OCI-LY3 (cell line): ENCODE measurements around the gene LAP3.
A peak's percentile ranks its signal among the peaks of the same experiment; 100 is the strongest.

ENCODE experiments used
- H2AFZ ChIP-seq: fragments of 200-600, 300-600 bp; shearing (Covaris generic); 2 replicates; pipeline ENCODE4 v1.6.0; 2014; ENCODE audit warnings: antibody characterized with exemption, low read depth, low read length
- H3K27ac ChIP-seq: fragments of 200-600, 300-600 bp; sonication (generic); 2 replicates; pipeline ENCODE4 v1.5.1; 2014; ENCODE audit warnings: mild to moderate bottlenecking, low read length, moderate library complexity, mixed read lengths
- H3K27me3 ChIP-seq: fragments of 200-600, 300-600 bp; sonication (generic); 2 replicates; pipeline ENCODE4 v1.6.1; 2014; ENCODE audit warnings: low read depth, low read length, mixed read lengths
- H3K36me3 ChIP-seq: fragments of 200-600, 300-600 bp; sonication (generic); replicated peaks from 2 replicates; pipeline ENCODE3; 2014; ENCODE audit warnings: low read depth, low read length, mixed read lengths
- H3K4me1 ChIP-seq: fragments of 300-600, 200-600 bp; sonication (generic); 2 replicates; pipeline ENCODE4 v1.6.1; 2014; ENCODE audit warnings: low read length, mixed read lengths
- H3K4me2 ChIP-seq: fragments of 200-600, 300-600 bp; sonication (generic); 2 replicates; pipeline ENCODE4 v1.6.1; 2014; ENCODE audit warnings: low read length, mixed read lengths
- H3K4me3 ChIP-seq: fragments of 300-600, 200-600 bp; sonication (generic); 2 replicates; pipeline ENCODE4 v1.5.1; 2014; ENCODE audit warnings: antibody characterized with exemption, mild to moderate bottlenecking, low read length, moderate library complexity
- H3K79me2 ChIP-seq: fragments of 300-600, 200-600 bp; shearing (Covaris generic); 2 replicates; pipeline ENCODE4 v1.6.1; 2014; ENCODE audit warnings: mild to moderate bottlenecking, low read length, mixed read lengths
- H3K9ac ChIP-seq: fragments of 300-600, 200-600 bp; shearing (Covaris generic); 2 replicates; pipeline ENCODE4 v1.6.0; 2014; ENCODE audit warnings: mild to moderate bottlenecking, low read length, moderate library complexity
- H3K9me3 ChIP-seq: fragments of 200-600, 300-600 bp; shearing (Covaris generic); 2 replicates; pipeline ENCODE4 v1.6.1; 2014; ENCODE audit warnings: low read length, mixed read lengths; ENCODE audit not compliant: insufficient read depth
- H4K20me1 ChIP-seq: fragments of 200-600, 300-600 bp; sonication (generic); 2 replicates; pipeline ENCODE4 v1.6.1; 2016; ENCODE audit warnings: low read length, mixed read lengths; ENCODE audit not compliant: insufficient read depth
- EZH2phosphoT487 ChIP-seq: fragments of 200-600 bp; shearing (Covaris generic); IDR thresholded peaks from 2 replicates; pipeline ENCODE4 v1.6.1; 2018; ENCODE audit warnings: antibody characterized with exemption, mixed run types, low read depth
- TF ChIP-seq, protein P1 (sequence below): fragments of 200-600, 300-600 bp; sonication (generic); IDR thresholded peaks from 2 replicates; pipeline ENCODE4 v1.5.1; 2014; ENCODE audit warnings: antibody characterized with exemption, low read length, low read depth

The LAP3 gene

DNA sequence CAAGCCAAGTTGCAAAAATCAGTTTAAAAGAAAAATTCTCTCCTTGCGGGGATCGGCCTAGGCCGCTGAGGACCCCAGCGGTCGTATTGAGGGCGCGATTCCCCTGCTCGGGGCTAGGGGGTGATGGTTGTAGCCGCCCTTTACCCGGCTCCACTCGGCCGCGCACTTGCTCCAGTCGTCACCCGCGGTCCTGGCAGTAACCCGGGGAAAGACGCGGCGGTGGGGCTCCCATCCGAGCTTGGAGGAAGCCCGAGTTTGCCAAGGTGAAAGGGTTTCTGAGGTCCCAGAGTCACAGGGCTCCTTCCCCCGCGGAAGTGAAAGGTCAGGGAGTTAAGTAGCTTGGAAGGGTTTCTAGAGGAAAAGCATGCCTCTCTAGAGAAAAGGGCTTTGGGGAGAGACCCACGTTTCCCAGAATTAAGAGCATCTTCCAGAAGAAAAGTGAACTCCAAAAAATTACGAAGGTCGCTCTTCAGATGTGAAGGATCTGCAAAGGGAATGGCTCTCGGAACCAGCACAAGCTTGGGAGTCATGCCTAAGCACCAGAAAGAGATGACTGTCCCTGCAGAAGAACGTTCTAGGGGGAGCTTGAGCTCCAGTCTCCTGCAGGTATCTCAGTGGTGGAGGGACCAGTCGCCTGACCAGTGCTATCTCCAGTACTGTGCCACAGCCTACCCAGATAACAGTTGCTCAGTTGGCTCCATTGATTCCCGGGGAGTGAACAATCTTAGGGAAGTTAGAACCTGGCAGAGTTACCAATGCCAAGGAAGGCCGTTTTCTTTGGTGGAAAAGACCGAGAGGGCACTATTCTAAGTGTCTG is 875 bp downstream of the LAP3 start:
- H3K4me2 ChIP-seq: peak overlapping the region; percentile 99
- peak overlapping the region; percentile 90 for H3K4me3 ChIP-seq
- H3K9ac ChIP-seq: peak overlapping the region; percentile 88
- H3K27me3 ChIP-seq: no peaks in the 10 kb centered on the region
- no peaks in the 10 kb centered on the region for H3K9me3 ChIP-seq
- H2AFZ ChIP-seq: peak overlapping the region; percentile 33; the same call in 1 of the 2 replicates
- peaks cover 9% of the 10 kb centered on the region for H3K4me1 ChIP-seq
- H3K36me3 ChIP-seq: peaks cover 18% of the 10 kb centered on the region
- peak overlapping the region; percentile 58 for H3K27ac ChIP-seq
- H4K20me1 ChIP-seq: 0 out of 2 replicates have a peak, but pooled peaks cover 4% of the 10 kb centered on the region
- H3K79me2 ChIP-seq: peaks cover 23% of the 10 kb centered on the region
- TF ChIP-seq, protein P1, sequence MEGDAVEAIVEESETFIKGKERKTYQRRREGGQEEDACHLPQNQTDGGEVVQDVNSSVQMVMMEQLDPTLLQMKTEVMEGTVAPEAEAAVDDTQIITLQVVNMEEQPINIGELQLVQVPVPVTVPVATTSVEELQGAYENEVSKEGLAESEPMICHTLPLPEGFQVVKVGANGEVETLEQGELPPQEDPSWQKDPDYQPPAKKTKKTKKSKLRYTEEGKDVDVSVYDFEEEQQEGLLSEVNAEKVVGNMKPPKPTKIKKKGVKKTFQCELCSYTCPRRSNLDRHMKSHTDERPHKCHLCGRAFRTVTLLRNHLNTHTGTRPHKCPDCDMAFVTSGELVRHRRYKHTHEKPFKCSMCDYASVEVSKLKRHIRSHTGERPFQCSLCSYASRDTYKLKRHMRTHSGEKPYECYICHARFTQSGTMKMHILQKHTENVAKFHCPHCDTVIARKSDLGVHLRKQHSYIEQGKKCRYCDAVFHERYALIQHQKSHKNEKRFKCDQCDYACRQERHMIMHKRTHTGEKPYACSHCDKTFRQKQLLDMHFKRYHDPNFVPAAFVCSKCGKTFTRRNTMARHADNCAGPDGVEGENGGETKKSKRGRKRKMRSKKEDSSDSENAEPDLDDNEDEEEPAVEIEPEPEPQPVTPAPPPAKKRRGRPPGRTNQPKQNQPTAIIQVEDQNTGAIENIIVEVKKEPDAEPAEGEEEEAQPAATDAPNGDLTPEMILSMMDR: peak; percentile 11; the same call in 1 of the 2 replicates
- TF ChIP-seq EZH2phosphoT487: no peak

DNA sequence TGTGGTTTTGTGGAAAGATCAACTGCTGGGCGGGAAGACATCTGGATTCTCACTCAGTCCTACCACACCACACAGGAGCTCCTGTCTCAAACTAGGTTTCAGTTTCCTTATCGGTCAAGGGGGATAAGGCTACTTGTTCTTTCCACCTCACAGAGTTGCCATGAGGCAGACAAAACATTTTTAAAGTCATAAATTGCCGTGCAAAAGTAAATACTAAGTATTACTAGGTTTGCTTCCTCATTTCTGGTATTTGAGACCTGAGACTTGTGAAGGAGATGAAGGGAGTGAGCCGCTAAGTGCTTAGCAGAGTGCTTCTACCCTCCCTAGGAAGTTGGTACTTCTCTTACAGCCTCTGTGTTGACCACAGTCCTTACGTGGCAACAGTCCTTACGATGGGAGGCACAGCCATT is 1.5 kb downstream of the LAP3 start:
- peak overlapping the region; percentile 88 for H3K9ac ChIP-seq
- no peak for TF ChIP-seq EZH2phosphoT487
- TF ChIP-seq, protein P1: no peak
- H2AFZ ChIP-seq: peak overlapping the region; percentile 1; the same call in 1 of the 2 replicates
- peak overlapping the region; percentile 58; the same call in 1 of the 2 replicates for H3K27ac ChIP-seq
- H4K20me1 ChIP-seq: 0 out of 2 replicates have a peak, but pooled peaks cover 4% of the 10 kb centered on the region
- peak overlapping the region; percentile 90 for H3K4me3 ChIP-seq
- peaks cover 9% of the 10 kb centered on the region for H3K4me1 ChIP-seq
- H3K27me3 ChIP-seq: no peaks in the 10 kb centered on the region
- peak overlapping the region; percentile 99 for H3K4me2 ChIP-seq
- peaks cover 22% of the 10 kb centered on the region for H3K36me3 ChIP-seq
- peaks cover 23% of the 10 kb centered on the region for H3K79me2 ChIP-seq
- H3K9me3 ChIP-seq: no peaks in the 10 kb centered on the region

DNA sequence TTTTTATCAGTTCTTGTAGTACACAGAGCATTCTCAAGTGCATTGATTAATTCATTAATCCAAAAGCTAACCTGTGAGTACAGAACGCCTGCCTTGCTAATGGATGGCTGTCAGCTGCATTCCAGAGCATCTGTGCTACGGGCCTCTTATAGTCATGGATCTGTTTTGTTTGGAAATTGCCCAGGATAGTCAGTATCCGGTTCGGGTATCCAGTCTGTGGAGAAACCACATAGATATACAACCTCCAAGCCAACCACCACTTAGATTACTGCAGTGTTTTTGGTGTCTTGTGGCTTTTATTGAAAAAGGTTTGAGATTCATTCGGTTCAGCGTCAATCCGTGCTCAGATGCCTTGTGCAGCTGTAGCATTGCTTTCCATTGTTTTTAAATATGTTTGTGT is 4.0 kb downstream of the LAP3 start:
- no peaks in the 10 kb centered on the region for H3K9me3 ChIP-seq
- peaks cover 23% of the 10 kb centered on the region for H3K79me2 ChIP-seq
- H3K9ac ChIP-seq: no peak overlapping the region
- H4K20me1 ChIP-seq: 0 out of 2 replicates have a peak, but pooled peaks cover 4% of the 10 kb centered on the region
- H3K27me3 ChIP-seq: no peaks in the 10 kb centered on the region
- peaks cover 34% of the 10 kb centered on the region for H3K36me3 ChIP-seq
- no peak overlapping the region for H3K4me2 ChIP-seq
- no peak overlapping the region for H3K4me3 ChIP-seq
- no peak overlapping the region for H2AFZ ChIP-seq
- H3K4me1 ChIP-seq: peaks cover 9% of the 10 kb centered on the region
- no peak overlapping the region for H3K27ac ChIP-seq
- TF ChIP-seq, protein P1: no peak
- TF ChIP-seq EZH2phosphoT487: no peak

DNA sequence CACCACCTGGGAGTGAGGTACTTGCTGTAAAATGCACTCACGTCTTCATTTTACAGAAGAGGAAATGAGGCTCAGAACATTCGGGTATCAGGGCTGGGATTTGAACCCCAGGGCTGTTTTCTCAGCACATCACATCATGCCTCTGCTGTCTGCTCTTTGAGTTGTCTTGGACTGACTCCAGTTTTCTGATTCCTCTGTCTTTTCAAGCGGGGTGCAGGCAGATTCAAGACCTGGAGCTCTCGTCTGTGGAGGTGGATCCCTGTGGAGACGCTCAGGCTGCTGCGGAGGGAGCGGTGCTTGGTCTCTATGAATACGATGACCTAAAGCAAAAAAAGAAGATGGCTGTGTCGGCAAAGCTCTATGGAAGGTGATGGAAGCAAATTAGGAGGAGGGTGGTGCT is 6.3 kb downstream of the LAP3 start:
- Histone ChIP-seq H3K79me2 (peaks cover 14% of the 10 kb centered on the region), H3K4me2 (no peak overlapping the region), H3K9me3 (no peaks in the 10 kb centered on the region), H3K27ac (no peak overlapping the region), H3K27me3 (no peaks in the 10 kb centered on the region), H3K4me3 (no peak overlapping the region), H3K9ac (no peak overlapping the region), H3K4me1 (peaks cover 6% of the 10 kb centered on the region), H4K20me1 (0 out of 2 replicates have a peak, but pooled peaks cover 4% of the 10 kb centered on the region), H3K36me3 (peaks cover 48% of the 10 kb centered on the region), H2AFZ (no peak overlapping the region)
- TF ChIP-seq, protein P1: no peak
- no peak for TF ChIP-seq EZH2phosphoT487
